ENCODE data around the gene WDR1. TPM values are rescaled to one million over a fixed set of nuclear protein-coding genes. Genes with fewer than 3 reads are reported as not detected.

Gene WDR1
- total and polyA plus RNA-seq, 2 of the 13 experiments (the other 11 are each of a cell fraction or from before 2014, with no cell fraction given) = 106 to 198 TPM

GRCh38 chr4:10098780-10099160, 17.8 kb downstream of the WDR1 start:
- Histone ChIP-seq H3K79me2 (ENCODE audit: insufficient read depth, low read length) (peaks cover 23% of the 10 kb centered on the region), H3K4me3 (replicated peaks in 1 of 3; ENCODE audit: insufficient read depth in 1 of 3, low read depth in 2 of 3, low read length in 3 of 3) (no peak overlapping the region), H3K9me3 (ENCODE audit: low read length) (no peaks in the 10 kb centered on the region), H3K27me3 (ENCODE audit: control insufficient read depth in 1 of 2, insufficient read depth in 2 of 2, low read length in 2 of 2) (no peaks in the 10 kb centered on the region; a peak in 1 of 5 replicates), H3K27ac (ENCODE audit: extremely low read length, insufficient read depth, low read length) (no peak overlapping the region), H3K4me2 (ENCODE audit: low read depth, low read length) (no peak overlapping the region), H3K4me1 (ENCODE audit: insufficient read depth, low read length) (no peaks in the 10 kb centered on the region), H4K20me1 (ENCODE audit: insufficient read depth, low read length) (peaks cover 29% of the 10 kb centered on the region), H3K9ac (ENCODE audit: insufficient read depth, low read depth, low read length) (no peak overlapping the region), H3K36me3 (replicated peaks in 1 of 2; ENCODE audit: control insufficient read depth in 1 of 2, insufficient read depth in 2 of 2, low read length in 2 of 2) (peaks cover 64 to 98% of the 10 kb centered on the region in 2 experiments), H2AFZ (ENCODE audit: low read length) (no peak overlapping the region)
- DNase-seq (ENCODE audit: low spot score) = no peak
- CTCF ChIA-PET (ENCODE audit: low intra/inter-chr PET ratio, low total read pairs) = no interaction called here
- BruUV-seq (replicated peaks) = no TSS peak
- POLR2A ChIA-PET = no interaction called here
- intact Hi-C loops (cut with micrococcal nuclease; ENCODE audit: unreplicated experiment) = no loop called here
- ATAC-seq = no peak
- 100% methylated on average over 8 of the region's 12 CpGs for WGBS (ENCODE audit: low lambda C conversion rate)
- no peak for FAIRE-seq
- TF ChIP-seq ZFP90 (CRISPR knock-in tag; IDR thresholded peaks at IDR 0.05; ENCODE audit: borderline replicate concordance) (no peak), ZHX1 (CRISPR knock-in tag; IDR thresholded peaks at IDR 0.05; ENCODE audit: low read depth) (no peak), PLSCR1 (CRISPR knock-in tag; IDR thresholded peaks at IDR 0.05; ENCODE audit: borderline replicate concordance) (no peak), LCORL (IDR thresholded peaks at IDR 0.05) (no peak), LCORL (CRISPR knock-in tag; IDR thresholded peaks at IDR 0.05) (no peak), MLXIP (CRISPR knock-in tag; IDR thresholded peaks at IDR 0.05; ENCODE audit: borderline replicate concordance) (no peak), FOSL2 (CRISPR knock-in tag; IDR thresholded peaks at IDR 0.05) (no peak), ZNF354B (CRISPR knock-in tag; IDR thresholded peaks at IDR 0.05) (no peak), DPF2 (CRISPR knock-in tag; IDR thresholded peaks at IDR 0.05; ENCODE audit: borderline replicate concordance, low read depth) (no peak), ARNT2 (CRISPR knock-in tag; IDR thresholded peaks at IDR 0.05; ENCODE audit: low read depth) (no peak), ZNF136 (CRISPR knock-in tag; IDR thresholded peaks at IDR 0.05; ENCODE audit: low read depth) (no peak)
- in situ Hi-C loops (cut with HindIII; ENCODE audit: extremely low pct_ligation_motif_present, low pct_unique_long_range_greater_than_20kb) = no loop called here
